ENCODE results near the gene MYO1E.
"Not testable (repeated sequence)": the region's sequence is repeated elsewhere in the genome, so short reads cannot be mapped to it uniquely, and the experiment has no call there.

MYO1E gene

DNA sequence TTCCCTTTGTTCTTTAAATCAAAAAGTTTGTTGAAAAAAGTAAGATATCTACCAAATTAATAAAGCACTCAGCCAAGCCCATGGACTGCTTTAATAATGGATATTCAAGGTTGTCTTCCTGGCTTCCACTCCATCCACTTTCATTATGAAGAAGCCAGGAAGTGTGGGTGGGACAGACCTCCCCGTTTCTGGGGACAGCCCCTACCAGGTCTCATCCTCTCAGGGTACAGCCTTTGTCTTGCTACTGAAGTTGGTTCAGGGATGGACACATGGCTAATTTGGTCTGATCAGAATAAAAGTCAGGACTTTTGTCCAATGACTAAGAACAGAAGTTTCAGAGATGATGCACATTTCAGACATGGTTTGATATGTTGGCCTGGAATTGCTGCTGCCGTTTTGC is 235.1 kb downstream of the MYO1E start:
- DNase-seq (ENCODE audit: low read depth, low spot score) = no peak

DNA sequence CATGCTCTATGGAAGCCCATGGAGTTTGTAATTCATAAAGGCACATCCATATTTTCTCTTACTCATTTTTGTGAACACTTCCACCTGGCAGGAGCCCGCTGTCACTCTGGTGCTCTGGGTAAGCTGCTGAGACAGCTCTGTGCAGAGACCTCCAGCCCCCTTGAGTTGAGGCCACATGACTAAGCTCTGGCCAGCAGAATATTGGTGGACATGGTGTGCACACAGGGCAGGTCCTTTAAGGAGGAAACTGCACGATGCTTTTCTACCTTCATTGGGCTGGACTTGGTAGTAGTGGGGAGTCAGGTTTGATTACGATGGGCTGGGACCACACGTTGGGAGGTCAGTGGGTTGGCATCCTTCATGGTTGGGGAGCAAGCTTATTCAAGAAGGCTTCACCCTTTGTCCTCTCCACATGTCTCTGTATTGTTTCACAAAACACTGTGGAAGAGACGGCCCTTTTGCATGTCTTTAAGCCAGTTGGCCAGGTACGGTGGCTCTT is 238.7 kb downstream of the MYO1E start:
- DNase-seq (ENCODE audit: low read depth, low spot score) = no peak

DNA sequence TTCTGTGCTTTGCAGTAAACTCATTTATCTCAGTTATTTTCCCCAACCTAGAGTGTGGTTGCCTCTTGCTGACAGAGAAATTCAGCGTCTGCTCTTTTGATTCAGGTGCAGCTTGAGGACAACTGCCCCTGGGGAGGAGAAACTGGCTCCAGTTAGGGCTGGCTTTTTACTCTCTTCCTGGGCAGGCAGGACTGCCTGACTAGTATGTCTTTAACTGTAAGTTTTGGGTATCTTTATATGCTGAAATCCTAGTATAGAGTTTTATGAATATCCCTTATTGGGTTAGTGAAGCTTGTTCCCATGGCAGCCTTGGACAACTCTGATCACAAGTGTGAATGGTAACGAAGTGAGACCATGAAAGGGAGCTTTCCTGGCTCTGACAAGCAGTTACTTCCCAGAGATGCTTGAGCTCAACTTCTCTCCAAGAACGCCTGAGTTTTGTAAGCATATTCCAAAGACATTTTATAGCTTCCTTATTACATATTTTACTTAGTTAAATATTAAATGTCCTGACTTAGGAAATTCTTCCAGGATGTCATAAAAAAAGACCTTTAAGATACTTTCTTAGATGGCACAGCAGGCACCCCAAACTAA is 240.6 kb downstream of the MYO1E start:
- DNase-seq (ENCODE audit: low read depth, low spot score) = no peak

DNA sequence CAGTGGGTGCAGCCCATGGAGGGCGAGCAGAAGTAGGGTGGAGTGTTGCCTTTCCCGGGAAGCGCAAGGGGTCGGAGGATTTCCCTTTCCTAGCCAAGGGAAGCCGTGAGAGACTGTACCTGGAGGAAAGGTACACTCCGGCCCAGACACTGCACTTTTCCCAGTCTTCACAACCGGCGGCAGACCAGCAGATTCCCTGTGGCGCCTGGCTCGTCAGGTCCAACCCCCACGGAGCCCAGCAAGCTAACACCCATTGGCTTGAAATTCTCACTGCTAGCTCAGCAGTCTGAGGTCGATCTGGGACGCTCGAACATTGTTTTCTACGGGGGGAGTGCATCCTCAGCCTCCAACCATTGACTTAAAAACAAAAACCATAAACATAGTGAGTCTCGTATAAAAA is 241.2 kb downstream of the MYO1E start:
- DNase-seq (ENCODE audit: low read depth, low spot score) = no peak

DNA sequence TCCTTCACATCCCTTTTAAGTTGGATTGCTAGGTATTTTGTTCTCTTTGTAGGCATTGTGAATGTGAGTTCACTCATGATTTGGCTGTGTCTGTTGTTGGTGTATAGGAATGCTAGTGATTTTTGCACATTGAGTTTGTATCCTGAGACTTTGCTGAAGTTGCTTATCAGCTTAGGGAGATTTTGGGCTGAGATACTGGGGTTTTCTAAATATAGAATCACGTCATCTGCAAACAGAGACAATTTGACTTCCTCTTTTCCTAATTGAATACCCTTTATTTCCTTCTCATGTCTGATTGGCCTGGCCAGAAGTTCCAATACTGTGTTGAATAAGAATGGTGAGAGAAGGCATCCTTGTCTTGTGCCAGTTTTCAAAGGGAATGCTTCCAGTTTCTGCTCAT is 245.4 kb downstream of the MYO1E start:
- DNase-seq (ENCODE audit: low read depth, low spot score) = not testable (repeated sequence)

DNA sequence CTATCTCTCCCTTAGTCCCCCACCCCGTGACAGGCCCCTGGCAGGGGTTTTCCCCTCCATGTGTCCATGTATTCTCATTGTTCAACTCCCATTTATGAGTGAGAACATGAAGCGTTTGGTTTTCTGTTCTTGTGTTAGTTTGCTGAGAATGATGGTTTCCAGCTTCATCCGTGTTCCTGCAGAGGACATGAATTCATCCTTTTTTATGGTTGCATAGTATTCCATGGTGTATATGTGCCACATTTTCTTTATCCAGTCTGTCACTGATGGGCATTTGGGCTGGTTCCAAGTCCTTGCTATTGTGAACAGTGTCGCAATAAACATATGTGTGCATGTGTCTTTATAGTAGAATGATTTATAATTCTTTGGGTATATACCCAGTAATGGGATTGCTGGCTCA is 247.0 kb downstream of the MYO1E start:
- DNase-seq (ENCODE audit: low read depth, low spot score) = not testable (repeated sequence)

DNA sequence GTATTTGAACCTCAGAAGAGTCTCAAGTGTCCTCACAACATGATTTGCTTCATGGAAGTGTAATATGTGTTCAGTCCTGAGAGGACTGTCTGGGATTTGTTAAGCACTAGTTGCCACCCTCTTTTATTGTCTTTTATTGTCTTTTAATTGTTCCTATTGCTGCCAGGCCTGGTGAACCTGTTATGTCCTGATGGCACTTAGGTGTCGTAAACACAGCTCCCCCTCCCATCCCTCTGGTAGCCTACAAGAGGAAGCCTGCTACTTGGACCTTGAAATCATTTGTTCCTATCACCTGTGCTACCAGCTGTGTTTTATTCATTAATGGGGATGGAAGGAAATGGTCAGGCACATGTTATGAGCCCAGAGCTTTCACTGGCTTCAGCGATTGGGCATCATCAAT is 248.4 kb downstream of the MYO1E start:
- DNase-seq (ENCODE audit: low read depth, low spot score) = no peak

DNA sequence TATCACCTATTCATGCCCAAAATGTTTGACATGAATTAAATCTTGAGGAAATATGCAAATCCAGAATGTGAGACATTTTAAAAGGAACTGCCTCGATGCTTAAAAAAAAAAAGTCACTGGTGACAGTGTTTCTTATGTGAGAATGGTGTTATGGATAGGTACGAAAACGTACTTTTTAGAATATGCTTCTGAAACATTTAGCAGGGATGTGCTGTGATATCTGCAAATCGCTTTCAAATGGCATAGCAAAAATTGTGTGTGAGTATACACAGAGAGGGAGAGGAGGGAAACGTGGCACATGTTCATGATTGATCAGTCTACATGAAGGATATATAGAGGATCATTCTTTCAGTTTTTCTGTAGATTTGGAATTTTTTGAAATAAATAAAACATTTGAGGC is 251.7 kb downstream of the MYO1E start:
- no peak for DNase-seq (ENCODE audit: low read depth, low spot score)

DNA sequence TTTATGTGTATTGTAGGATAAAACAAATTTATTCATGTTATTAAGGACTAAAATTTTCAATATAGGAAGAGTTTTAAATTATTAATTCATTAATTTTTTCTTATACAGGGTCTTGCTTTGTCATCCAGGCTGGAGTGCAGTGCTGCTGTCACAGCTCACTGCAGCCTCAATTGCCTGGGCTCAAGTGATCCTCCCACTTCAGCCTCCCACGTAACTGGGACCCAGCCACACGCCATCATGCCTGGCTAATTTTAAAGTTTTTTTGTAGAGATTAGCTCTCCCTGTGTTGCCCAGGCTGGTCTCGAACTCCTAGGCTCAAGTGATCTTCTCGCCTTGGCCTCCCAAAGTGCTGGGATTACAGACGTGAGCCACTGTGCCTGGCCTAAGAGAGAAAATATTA is 253.0 kb downstream of the MYO1E start:
- no peak for DNase-seq (ENCODE audit: low read depth, low spot score)

DNA sequence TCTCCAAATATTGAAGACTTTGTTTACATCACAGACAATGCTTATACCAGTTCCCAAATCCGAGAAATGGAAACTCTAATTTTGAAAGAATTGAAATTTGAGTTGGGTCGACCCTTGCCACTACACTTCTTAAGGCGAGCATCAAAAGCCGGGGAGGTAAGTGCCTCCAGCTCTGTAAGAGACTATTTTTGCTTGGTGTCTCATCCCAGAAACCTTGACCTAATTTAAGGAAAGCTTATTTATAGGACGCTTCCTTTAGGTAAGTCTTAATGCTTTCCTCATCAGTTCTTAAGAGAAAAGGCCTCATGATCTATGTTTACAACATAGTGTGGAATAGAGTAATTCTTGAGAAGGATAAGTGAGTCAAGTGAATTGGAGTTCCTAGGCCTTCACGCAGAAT is 255.9 kb downstream of the MYO1E start:
- DNase-seq (ENCODE audit: low read depth, low spot score) = no peak

DNA sequence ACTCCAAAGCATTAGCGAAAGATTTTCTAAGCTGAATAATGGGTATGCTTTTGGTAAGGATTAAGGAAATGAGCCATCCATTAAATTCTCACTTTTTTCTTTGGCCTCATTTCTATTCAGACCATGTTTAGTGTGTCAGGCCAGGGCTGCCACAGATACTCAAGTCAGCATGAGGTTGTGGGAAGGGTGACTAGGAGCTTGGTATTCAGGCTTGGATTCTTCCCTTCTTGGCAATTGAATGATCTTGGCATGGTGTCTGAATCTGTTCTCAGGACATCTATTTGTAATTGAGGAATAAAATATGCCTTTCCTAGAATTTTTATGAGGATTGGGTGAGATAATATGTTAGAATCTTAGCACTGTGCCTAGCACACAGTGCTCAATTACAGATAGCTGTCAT is 256.5 kb downstream of the MYO1E start:
- no peak for DNase-seq (ENCODE audit: low read depth, low spot score)

DNA sequence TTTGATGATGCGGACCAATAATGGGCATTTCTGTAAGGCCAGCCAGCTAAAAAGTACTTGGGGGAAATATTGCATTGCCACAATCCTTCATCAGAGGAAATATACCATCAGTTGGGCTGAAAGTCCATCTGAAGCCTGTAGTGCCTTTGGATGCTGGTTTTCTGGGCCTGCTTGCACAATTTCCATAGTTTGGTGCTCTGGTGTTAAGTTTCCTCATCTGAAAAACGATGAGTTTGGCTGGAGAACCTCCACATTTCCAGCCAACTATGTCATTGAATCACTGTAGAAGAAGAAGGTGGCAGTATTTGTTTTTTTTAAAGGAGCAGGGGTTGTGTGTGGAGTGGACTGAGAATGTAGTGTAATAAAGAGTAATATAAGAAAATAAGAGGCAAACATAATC is 257.6 kb downstream of the MYO1E start:
- DNase-seq (ENCODE audit: low read depth, low spot score) = no peak

DNA sequence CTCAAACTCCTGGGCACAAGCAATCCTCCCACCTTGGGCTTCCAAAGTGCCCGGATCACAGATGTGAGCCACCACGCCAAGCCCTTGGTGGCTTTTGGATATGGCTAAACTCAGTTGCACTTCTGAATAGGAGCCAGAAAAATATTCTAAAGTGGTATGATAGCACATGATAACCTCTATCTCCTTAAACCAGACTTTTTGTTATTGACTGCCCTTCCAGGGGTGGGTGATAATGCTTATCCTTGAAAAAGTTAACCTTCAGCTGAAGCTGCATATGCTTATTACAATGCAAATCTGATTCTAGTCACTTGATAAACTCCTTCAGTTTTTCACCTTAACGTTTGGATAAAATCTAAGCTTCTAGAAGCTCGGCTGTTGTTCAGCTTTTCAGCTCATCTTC is 261.4 kb downstream of the MYO1E start:
- no peak for DNase-seq (ENCODE audit: low read depth, low spot score)

DNA sequence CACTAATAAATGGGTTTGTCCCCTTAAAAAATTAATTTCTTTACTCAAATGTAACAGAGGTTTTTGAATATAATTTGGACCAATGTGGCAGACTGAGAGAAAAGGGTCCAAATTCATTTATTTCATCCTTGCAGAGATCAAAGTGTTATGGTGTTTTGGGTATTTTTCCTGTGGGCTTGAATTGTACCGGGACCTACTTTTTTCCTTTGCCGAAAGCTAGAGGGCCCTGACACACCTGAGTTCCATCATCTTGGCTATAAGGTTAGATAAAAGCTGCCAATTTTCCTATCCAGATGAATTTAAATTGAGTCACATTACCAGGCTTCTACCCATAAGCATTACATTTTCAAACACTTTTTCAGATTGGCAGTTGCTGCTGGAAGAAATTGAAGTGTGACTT is 266.8 kb downstream of the MYO1E start:
- no peak for DNase-seq (ENCODE audit: low read depth, low spot score)

DNA sequence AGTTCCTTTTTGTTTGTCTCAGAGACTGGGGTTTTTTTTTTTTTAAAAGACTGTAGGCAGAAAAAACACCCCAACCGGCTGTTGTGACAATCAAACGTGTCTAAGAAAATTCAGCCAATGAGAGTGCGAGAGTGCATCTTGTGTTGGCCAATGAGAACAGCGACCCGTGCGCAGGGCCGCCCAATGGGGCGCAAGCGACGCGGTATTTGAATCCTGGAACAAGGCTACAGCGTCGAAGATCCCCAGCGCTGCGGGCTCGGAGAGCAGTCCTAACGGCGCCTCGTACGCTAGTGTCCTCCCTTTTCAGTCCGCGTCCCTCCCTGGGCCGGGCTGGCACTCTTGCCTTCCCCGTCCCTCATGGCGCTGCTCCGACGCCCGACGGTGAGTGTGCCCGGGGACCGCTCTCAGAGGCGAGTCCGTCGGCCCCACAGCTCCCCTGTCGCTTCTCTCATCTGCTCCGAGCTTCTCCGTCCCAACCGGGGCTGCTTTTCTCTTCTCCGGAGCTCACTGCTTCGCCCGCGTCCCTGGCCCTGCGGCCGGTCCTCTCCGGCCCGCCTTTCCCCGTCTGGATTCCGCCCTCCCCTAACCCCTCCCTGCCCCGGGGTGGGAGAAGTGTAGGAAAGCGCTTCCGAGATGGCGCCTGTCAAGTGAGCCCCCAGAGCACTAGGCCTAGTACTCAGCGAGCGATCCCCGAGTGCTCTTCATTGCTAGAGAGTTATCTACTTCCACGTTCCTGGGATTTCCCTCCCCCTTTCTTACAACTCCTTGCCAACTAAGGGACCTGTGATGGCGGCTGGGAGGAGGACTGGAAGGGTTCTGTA is 267.5 kb downstream of the MYO1E start, which contains the start of gene CCNB2:
Gene CCNB2, plus strand, starts transcription at position 235 of the 821 bp plus-strand sequence. Its CDS starts 123 bp downstream, at position 358.
- peak; percentile 92 for DNase-seq (ENCODE audit: low read depth, low spot score)

DNA sequence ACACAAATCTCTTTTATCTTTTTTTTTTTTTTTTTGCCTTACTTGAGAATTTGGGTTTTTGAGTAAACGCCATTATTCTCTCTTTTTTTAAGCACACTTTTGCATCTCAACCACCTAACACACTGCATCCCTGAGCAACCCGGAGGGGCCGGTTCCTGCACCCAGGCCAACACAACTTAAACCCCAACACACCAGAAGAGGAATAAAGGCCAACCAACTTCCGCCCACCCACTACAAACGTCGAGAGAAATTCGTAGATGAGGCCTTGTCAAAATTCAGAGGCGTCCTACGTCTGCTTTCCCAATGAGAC is 268.1 kb downstream of the MYO1E start:
- DNase-seq (ENCODE audit: low read depth, low spot score) = no peak

DNA sequence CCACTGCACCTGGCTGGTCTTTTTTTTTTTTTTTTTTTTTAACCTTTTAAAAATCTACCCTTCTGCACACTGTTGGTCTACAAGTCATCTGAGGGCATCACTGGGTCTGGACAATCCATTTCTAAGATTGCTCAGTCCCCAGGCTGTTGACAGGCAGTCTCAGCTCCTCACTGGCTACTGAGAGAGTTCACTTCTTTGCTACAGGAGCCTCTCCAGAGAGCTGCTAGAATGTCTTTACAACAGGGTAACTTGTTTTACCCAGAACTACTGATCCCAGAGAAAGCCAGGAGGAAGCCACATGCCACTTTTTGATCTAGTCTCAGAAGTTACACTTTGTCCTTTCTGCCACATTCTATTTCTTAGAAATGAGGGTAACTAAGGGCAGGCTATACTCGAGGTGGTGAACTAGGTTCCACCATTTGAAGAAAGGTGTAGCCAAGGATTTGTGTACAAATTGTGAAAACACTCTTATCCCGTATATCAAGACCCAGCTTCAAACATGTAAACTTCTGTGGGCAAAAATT is 273.4 kb downstream of the MYO1E start:
- DNase-seq (ENCODE audit: low read depth, low spot score) = no peak

DNA sequence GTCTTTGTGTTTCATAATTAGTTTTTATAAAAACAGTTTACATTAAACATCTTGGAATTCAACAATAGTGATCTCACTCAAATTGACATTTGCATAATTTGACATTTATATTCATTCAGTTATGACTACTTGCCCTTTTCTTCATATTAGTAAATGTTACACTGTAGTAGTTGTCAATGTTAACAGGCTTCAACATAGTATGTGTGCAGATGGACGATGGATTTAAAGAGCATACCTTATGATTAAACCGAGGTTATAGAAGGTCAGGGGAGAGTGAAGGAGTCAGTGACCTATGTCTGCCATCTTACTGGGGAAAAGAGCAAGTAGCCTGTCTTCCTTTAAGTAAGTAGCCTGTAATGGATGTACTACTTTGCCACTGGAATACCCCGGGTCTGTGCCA is 276.2 kb downstream of the MYO1E start:
- no peak for DNase-seq (ENCODE audit: low read depth, low spot score)

DNA sequence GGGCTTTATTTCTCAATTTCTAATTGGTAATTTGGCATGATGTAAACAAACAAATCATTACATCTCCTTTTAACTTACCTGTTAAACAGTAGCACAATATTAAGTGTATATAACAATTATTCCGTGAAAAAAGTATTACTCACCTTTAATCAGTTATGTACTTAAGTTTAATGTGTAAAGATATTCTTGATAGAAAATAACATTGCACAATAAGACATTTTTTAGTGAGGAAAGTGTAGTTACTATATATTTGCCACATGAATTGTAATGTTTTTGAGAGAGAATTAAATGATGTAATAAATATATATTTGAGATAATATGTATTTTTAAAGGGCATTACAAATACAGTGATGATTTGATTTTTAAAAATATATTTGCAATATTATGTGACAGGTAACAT is 278.6 kb downstream of the MYO1E start:
- DNase-seq (ENCODE audit: low read depth, low spot score) = no peak

DNA sequence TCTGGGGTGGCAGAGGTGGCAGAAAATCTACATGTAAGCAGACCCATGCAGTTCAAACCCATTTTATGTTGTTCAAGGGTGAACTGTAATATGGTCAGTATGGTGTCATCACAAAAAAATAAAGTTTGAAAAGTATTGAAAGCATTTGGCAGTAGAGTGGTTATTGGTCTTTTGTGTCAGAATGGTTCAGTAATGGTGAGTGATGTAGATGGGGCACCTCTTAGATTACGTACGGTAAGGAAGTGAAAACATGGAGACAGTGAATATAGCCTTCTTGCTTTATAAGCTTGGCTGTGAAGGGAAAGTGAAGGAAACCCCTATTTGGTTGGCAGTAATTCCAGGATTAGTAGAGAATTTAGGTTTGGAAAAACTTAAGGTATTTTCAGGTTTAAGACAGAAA is 284.9 kb downstream of the MYO1E start:
- DNase-seq (ENCODE audit: low read depth, low spot score) = no peak

All from smooth muscle cell of the brain vasculature (primary cell).